ENCODE data around the gene CDC42EP1.

The CDC42EP1 gene

GRCh38 chr22:37559901-37560607 lies at the start of gene CDC42EP1:
CDC42EP1 (plus strand) TSS chr22:37560480; CDS start chr22:37566350, 5,870 bp downstream.
- no peak within 1 kb of the TSS for H3K4me3 ChIP-seq (ENCODE audit: low read depth, low read length)
- TF ChIP-seq CTCF (IDR thresholded peaks at IDR 0.05; ENCODE audit: borderline replicate concordance, insufficient read depth, low read depth, low read length) = no peak

- no peak overlapping the region for H3K4me3 ChIP-seq (ENCODE audit: low read depth, low read length)
- TF ChIP-seq CTCF (IDR thresholded peaks at IDR 0.05; ENCODE audit: borderline replicate concordance, insufficient read depth, low read depth, low read length) = no peak
These were observed 48.7 kb upstream of the CDC42EP1 start for GRCh38 chr22:37511395-37512104.

- no peak overlapping the region for H3K4me3 ChIP-seq (ENCODE audit: low read depth, low read length)
- TF ChIP-seq CTCF (IDR thresholded peaks at IDR 0.05; ENCODE audit: borderline replicate concordance, insufficient read depth, low read depth, low read length) = no peak
These were observed 45.7 kb upstream of the CDC42EP1 start for GRCh38 chr22:37514526-37515051.

- TF ChIP-seq CTCF (IDR thresholded peaks at IDR 0.05; ENCODE audit: borderline replicate concordance, insufficient read depth, low read depth, low read length) = no peak
- no peak overlapping the region for H3K4me3 ChIP-seq (ENCODE audit: low read depth, low read length)
These were observed 44.4 kb upstream of the CDC42EP1 start for GRCh38 chr22:37515901-37516300.

- no peak for TF ChIP-seq CTCF (IDR thresholded peaks at IDR 0.05; ENCODE audit: borderline replicate concordance, insufficient read depth, low read depth, low read length)
- no peak overlapping the region for H3K4me3 ChIP-seq (ENCODE audit: low read depth, low read length)
These were observed 43.8 kb upstream of the CDC42EP1 start for GRCh38 chr22:37516456-37516855.

GRCh38 chr22:37517826-37518450 lies 42.3 kb upstream of the CDC42EP1 start:
- no peak overlapping the region for H3K4me3 ChIP-seq (ENCODE audit: low read depth, low read length)
- no peak for TF ChIP-seq CTCF (IDR thresholded peaks at IDR 0.05; ENCODE audit: borderline replicate concordance, insufficient read depth, low read depth, low read length)
